ENCODE results near the gene INPPL1. TPM values are rescaled to one million over a fixed set of nuclear protein-coding genes. Genes with fewer than 3 reads are reported as not detected.

INPPL1 gene
- total and polyA plus RNA-seq, 2 of the 13 experiments (the other 11 are each of a cell fraction or from before 2014, with no cell fraction given): 29.1 to 66.9 TPM

GRCh38 chr11:72216638-72217037 is 7.9 kb upstream of the INPPL1 start, which contains the start of gene FOLR2 (continued):
- TF ChIP-seq ZNF83 (CRISPR knock-in tag; IDR thresholded peaks at IDR 0.05; ENCODE audit: borderline replicate concordance): no peak
- TF ChIP-seq, protein P1, sequence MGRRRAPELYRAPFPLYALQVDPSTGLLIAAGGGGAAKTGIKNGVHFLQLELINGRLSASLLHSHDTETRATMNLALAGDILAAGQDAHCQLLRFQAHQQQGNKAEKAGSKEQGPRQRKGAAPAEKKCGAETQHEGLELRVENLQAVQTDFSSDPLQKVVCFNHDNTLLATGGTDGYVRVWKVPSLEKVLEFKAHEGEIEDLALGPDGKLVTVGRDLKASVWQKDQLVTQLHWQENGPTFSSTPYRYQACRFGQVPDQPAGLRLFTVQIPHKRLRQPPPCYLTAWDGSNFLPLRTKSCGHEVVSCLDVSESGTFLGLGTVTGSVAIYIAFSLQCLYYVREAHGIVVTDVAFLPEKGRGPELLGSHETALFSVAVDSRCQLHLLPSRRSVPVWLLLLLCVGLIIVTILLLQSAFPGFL (CRISPR knock-in tag; IDR thresholded peaks at IDR 0.05): no peak
- TF ChIP-seq POLR2G (IDR thresholded peaks at IDR 0.05; ENCODE audit: low read depth, low read length): no peak
- no peak for TF ChIP-seq ZNF766 (CRISPR knock-in tag; IDR thresholded peaks at IDR 0.05; ENCODE audit: borderline replicate concordance)
- no peak for TF ChIP-seq SMAD1 (CRISPR knock-in tag; IDR thresholded peaks at IDR 0.05; ENCODE audit: borderline replicate concordance, low read depth)

DNA sequence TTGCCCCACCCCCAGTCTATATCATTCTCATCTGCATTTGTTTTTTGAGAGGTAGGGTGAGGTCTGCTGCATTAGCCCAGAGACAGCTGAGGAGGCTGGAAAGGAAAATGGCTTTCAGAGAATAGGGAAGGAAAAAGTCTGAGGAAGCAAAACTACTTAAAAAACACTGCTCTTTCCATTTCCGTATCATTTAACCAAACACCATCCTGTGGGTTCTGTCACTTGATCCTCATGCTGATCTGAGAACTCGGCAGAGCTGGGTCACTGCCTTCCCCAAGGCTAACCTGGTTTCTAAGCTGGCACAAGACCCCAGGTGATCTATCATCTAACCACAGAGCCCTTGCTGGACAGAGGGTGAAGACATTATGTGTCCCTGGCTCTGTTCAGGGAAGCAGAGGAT is 6.7 kb upstream of the INPPL1 start:
- no peak overlapping the region for H2AFZ ChIP-seq (ENCODE audit: low read length)
- no peak overlapping the region for H3K4me3 ChIP-seq (replicated peaks in 1 of 3; ENCODE audit: insufficient read depth in 1 of 3, low read depth in 2 of 3, low read length in 3 of 3)
- no peaks in the 10 kb centered on the region for H3K36me3 ChIP-seq (replicated peaks in 1 of 2; ENCODE audit: control insufficient read depth in 1 of 2, insufficient read depth in 2 of 2, low read length in 2 of 2)
- no peak overlapping the region for H3K27ac ChIP-seq (ENCODE audit: extremely low read length, insufficient read depth, low read length)
- H3K4me1 ChIP-seq (ENCODE audit: insufficient read depth, low read length): peaks cover 18% of the 10 kb centered on the region
- 0% methylated on average over 2 of the region's 2 CpGs for WGBS (ENCODE audit: low lambda C conversion rate)
- no peak overlapping the region for H3K4me2 ChIP-seq (ENCODE audit: low read depth, low read length)
- DNase-seq (ENCODE audit: low spot score): no peak
- H3K79me2 ChIP-seq (ENCODE audit: insufficient read depth, low read length): no peaks in the 10 kb centered on the region
- TF ChIP-seq MYPOP (CRISPR knock-in tag; IDR thresholded peaks at IDR 0.05) (no peak), ZNF577 (CRISPR knock-in tag; IDR thresholded peaks at IDR 0.05; ENCODE audit: borderline replicate concordance, low read depth) (no peak), ZNF3 (CRISPR knock-in tag; IDR thresholded peaks at IDR 0.05) (no peak), ZNF101 (CRISPR knock-in tag; IDR thresholded peaks at IDR 0.05; ENCODE audit: borderline replicate concordance, low read depth) (no peak), SP4 (CRISPR knock-in tag; IDR thresholded peaks at IDR 0.05) (no peak), SETDB1 (CRISPR knock-in tag; IDR thresholded peaks at IDR 0.05; ENCODE audit: borderline replicate concordance) (no peak), YEATS4 (CRISPR knock-in tag; IDR thresholded peaks at IDR 0.05; ENCODE audit: borderline replicate concordance) (no peak), ZNF143 (CRISPR knock-in tag; IDR thresholded peaks at IDR 0.05) (no peak), KDM4B (CRISPR knock-in tag; IDR thresholded peaks at IDR 0.05) (no peak), ZNF205 (CRISPR knock-in tag; IDR thresholded peaks at IDR 0.05) (no peak), RBM22 (optimal IDR thresholded peaks at IDR 0.05; ENCODE audit: low read length) (no peak)
- TF ChIP-seq, protein P2, sequence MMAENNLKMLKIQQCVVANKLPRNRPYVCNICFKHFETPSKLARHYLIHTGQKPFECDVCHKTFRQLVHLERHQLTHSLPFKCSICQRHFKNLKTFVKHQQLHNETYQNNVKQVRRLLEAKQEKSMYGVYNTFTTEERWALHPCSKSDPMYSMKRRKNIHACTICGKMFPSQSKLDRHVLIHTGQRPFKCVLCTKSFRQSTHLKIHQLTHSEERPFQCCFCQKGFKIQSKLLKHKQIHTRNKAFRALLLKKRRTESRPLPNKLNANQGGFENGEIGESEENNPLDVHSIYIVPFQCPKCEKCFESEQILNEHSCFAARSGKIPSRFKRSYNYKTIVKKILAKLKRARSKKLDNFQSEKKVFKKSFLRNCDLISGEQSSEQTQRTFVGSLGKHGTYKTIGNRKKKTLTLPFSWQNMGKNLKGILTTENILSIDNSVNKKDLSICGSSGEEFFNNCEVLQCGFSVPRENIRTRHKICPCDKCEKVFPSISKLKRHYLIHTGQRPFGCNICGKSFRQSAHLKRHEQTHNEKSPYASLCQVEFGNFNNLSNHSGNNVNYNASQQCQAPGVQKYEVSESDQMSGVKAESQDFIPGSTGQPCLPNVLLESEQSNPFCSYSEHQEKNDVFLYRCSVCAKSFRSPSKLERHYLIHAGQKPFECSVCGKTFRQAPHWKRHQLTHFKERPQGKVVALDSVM (CRISPR knock-in tag; IDR thresholded peaks at IDR 0.05): no peak
- TF ChIP-seq, protein P3, sequence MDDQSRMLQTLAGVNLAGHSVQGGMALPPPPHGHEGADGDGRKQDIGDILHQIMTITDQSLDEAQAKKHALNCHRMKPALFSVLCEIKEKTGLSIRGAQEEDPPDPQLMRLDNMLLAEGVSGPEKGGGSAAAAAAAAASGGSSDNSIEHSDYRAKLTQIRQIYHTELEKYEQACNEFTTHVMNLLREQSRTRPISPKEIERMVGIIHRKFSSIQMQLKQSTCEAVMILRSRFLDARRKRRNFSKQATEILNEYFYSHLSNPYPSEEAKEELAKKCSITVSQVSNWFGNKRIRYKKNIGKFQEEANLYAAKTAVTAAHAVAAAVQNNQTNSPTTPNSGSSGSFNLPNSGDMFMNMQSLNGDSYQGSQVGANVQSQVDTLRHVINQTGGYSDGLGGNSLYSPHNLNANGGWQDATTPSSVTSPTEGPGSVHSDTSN (CRISPR knock-in tag; IDR thresholded peaks at IDR 0.05; ENCODE audit: borderline replicate concordance): no peak
- in situ Hi-C loops (cut with HindIII; ENCODE audit: extremely low pct_ligation_motif_present, low pct_unique_long_range_greater_than_20kb) (no loop called here), intact Hi-C loops (cut with micrococcal nuclease; ENCODE audit: unreplicated experiment) (no loop called here)
- FAIRE-seq: no peak
- H3K9ac ChIP-seq (ENCODE audit: insufficient read depth, low read depth, low read length): no peak overlapping the region
- CTCF ChIA-PET (ENCODE audit: low intra/inter-chr PET ratio, low total read pairs): no interaction called here
- peaks cover 3 to 26% of the 10 kb centered on the region in 2 experiments; a peak in 3 of 5 replicates for H3K27me3 ChIP-seq (ENCODE audit: control insufficient read depth in 1 of 2, insufficient read depth in 2 of 2, low read length in 2 of 2)
- ATAC-seq: no peak
- no peaks in the 10 kb centered on the region for H3K9me3 ChIP-seq (ENCODE audit: low read length)
- POLR2A ChIA-PET: no interaction called here
- no peaks in the 10 kb centered on the region for H4K20me1 ChIP-seq (ENCODE audit: insufficient read depth, low read length)
- no TSS peak for BruUV-seq (replicated peaks)
